HG02759 (cell line): ENCODE results near the gene PCDHB10.

Source experiments
- ATAC-seq: cut with Tn5 transposase; IDR thresholded peaks from one replicate; pipeline ENCODE4 v1.9.1; 2021; ENCODE audit warnings: mild to moderate bottlenecking, moderate library complexity; ENCODE audit not compliant: unreplicated experiment

The PCDHB10 gene

DNA sequence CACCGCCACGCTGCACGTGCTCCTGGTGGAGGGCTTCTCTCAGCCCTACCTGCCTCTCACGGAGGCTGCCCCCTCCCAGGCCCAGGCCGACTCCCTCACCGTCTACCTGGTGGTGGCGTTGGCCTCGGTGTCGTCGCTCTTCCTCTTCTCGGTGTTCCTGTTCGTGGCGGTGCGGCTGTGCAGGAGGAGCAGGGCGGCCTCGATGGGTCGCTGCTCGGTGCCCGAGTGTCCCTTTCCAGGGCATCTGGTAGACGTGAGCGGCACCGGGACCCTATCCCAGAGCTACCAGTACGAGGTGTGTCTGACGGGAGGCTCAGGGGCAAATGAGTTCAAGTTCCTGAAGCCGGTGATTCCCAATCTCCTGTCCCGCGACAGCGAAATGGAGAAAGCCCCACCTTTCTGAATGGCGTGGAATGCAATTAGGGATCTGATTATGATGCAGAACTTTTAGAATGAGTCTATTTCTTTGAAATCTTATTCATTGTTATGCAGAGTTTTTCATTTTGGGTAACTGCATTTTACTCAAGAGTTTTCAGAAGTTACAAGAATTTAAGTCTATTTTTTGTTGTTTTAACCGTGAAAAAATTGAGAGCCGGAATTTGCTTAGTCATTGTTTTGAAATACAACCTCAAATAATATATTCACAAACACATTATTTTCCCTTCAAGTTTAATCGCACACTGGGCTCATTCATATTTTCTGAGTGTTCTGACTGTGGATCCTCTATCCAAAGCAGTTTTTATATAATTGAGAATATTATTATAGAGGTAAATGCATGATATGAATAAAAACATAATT, 44.6 kb downstream of the PCDHB10 start:
- ATAC-seq = no peak

GRCh38 chr5:141241496-141241895, 49.3 kb downstream of the PCDHB10 start:
- ATAC-seq = no peak
